GM23338 (cell line): ENCODE results near the gene CRB2. TPM values are rescaled to one million over a fixed set of nuclear protein-coding genes. Genes with fewer than 3 reads are reported as not detected.

ENCODE experiments used
- ATAC-seq: fragments of 200-7000 bp; cut with Tn5 transposase; 3 replicates; pipeline ENCODE4 v1.9.1; 2020
- DNase-seq: peaks from one replicate; pipeline ENCODE4 v3.0.0-alpha.2; 2015; ENCODE audit warnings: low spot score
- H2AFZ ChIP-seq: fragments of 200-600 bp; sonication (generic); 2 replicates; pipeline ENCODE4 v1.8.0; 2016; ENCODE audit warnings: antibody characterized with exemption, mild to moderate bottlenecking, moderate library complexity
- H3F3A ChIP-seq: fragments of 200-600 bp; sonication (generic); replicated peaks from 2 replicates; pipeline ENCODE4 v1.8.0; 2017; ENCODE audit warnings: antibody characterized with exemption, mixed run types, low read depth
- H3K27ac ChIP-seq: fragments of 200-600 bp; sonication (generic); 2 replicates; pipeline ENCODE4 v1.6.1; 2016; ENCODE audit warnings: low read depth
- H3K27me3 ChIP-seq: fragments of 200-600 bp; sonication (generic); 2 replicates; pipeline ENCODE4 v1.8.0; 2016; ENCODE audit warnings: mild to moderate bottlenecking, mixed run types, moderate library complexity; ENCODE audit not compliant: insufficient read depth
- H3K36me3 ChIP-seq: fragments of 200-600 bp; sonication (generic); 2 replicates; pipeline ENCODE4 v1.8.0; 2016; ENCODE audit warnings: mild to moderate bottlenecking; ENCODE audit not compliant: insufficient read depth
- H3K4me1 ChIP-seq: fragments of 200-600 bp; sonication (generic); 2 replicates; pipeline ENCODE4 v1.8.0; 2016; ENCODE audit warnings: mild to moderate bottlenecking, moderate library complexity; ENCODE audit not compliant: insufficient read depth
- H3K4me2 ChIP-seq: fragments of 200-600 bp; sonication (generic); 2 replicates; pipeline ENCODE4 v1.7.1; 2017; ENCODE audit warnings: mixed run types
- H3K4me3 ChIP-seq: fragments of 200-600 bp; sonication (generic); 2 replicates; pipeline ENCODE4 v1.6.1; 2016; ENCODE audit warnings: mixed run types
- H3K79me2 ChIP-seq: fragments of 200-600 bp; sonication (generic); replicated peaks from 2 replicates; pipeline ENCODE4 v1.8.0; 2017; ENCODE audit warnings: mild to moderate bottlenecking; ENCODE audit not compliant: insufficient read depth
- H3K9me2 ChIP-seq: fragments of 200-600 bp; sonication (generic); 2 replicates; pipeline ENCODE4 v1.8.0; 2017; ENCODE audit not compliant: insufficient read depth
- H4K20me1 ChIP-seq: fragments of 200-600 bp; sonication (generic); replicated peaks from 2 replicates; pipeline ENCODE4 v1.8.0; 2017; ENCODE audit warnings: mild to moderate bottlenecking; ENCODE audit not compliant: insufficient read depth
- H3K27ac Mint-ChIP-seq: 2 replicates; pipeline ENCODE4 v1.8.0; 2020; ENCODE audit warnings: inconsistent platforms, mild to moderate bottlenecking, moderate library complexity, mixed read lengths
- H3K27me3 Mint-ChIP-seq: 3 replicates; pipeline ENCODE4 v1.8.0; 2022; ENCODE audit warnings: low read depth, mild to moderate bottlenecking, moderate library complexity, mixed read lengths, inconsistent platforms; ENCODE audit not compliant: insufficient read depth, poor library complexity
- H3K36me3 Mint-ChIP-seq: 3 replicates; pipeline ENCODE4 v1.8.0; 2021; ENCODE audit warnings: low read depth, mild to moderate bottlenecking, inconsistent platforms, moderate library complexity, mixed read lengths
- H3K4me1 Mint-ChIP-seq: 3 replicates; pipeline ENCODE4 v1.8.0; 2020; ENCODE audit warnings: mild to moderate bottlenecking, inconsistent platforms, mixed read lengths
- H3K4me3 Mint-ChIP-seq: 3 replicates; pipeline ENCODE4 v1.8.0; 2021; ENCODE audit warnings: moderate library complexity, mild to moderate bottlenecking, inconsistent platforms, mixed read lengths
- H3K9me3 Mint-ChIP-seq: 3 replicates; pipeline ENCODE4 v1.8.0; 2020; ENCODE audit warnings: moderate library complexity, mild to moderate bottlenecking, inconsistent platforms, mixed read lengths
- CREB1 ChIP-seq: fragments of 250-450 bp; sonication (Bioruptor Pico); IDR thresholded peaks from 2 replicates; pipeline ENCODE4 v1.5.0; 2020; ENCODE audit warnings: low read depth, mild to moderate bottlenecking, moderate library complexity
- EZH2 ChIP-seq: fragments of 200-600 bp; sonication (generic); IDR thresholded peaks from one replicate; pipeline ENCODE4 v1.8.0; 2017; ENCODE audit warnings: antibody characterized with exemption, mild to moderate bottlenecking, low read depth; ENCODE audit not compliant: unreplicated experiment
- EZH2phosphoT487 ChIP-seq: fragments of 200-600 bp; sonication (generic); IDR thresholded peaks from one replicate; pipeline ENCODE4 v1.8.1; 2018; ENCODE audit warnings: antibody characterized with exemption; ENCODE audit not compliant: unreplicated experiment
- JUNB ChIP-seq: IDR thresholded peaks from one replicate; pipeline ENCODE4 v1.6.1; 2016; ENCODE audit warnings: antibody characterized with exemption; ENCODE audit not compliant: unreplicated experiment
- NANOG ChIP-seq: IDR thresholded peaks from 2 replicates; pipeline ENCODE4 v1.6.1; 2016; ENCODE audit warnings: antibody characterized with exemption, borderline replicate concordance
- POLR2AphosphoS5 ChIP-seq: IDR thresholded peaks from 2 replicates; pipeline ENCODE4 v1.6.1; 2016; ENCODE audit warnings: antibody characterized with exemption, low read depth
- STAT1 ChIP-seq: IDR thresholded peaks from one replicate; pipeline ENCODE4 v1.6.1; 2016; ENCODE audit warnings: antibody characterized with exemption; ENCODE audit not compliant: unreplicated experiment
- ZNF114 ChIP-seq: fragments of 250-450 bp; sonication (Bioruptor Pico); IDR thresholded peaks from 2 replicates; pipeline ENCODE4 v1.5.0; 2020; ENCODE audit warnings: mild to moderate bottlenecking, moderate library complexity
- ZNF331 ChIP-seq: fragments of 250-450 bp; sonication (Bioruptor Pico); IDR thresholded peaks from 2 replicates; pipeline ENCODE4 v1.5.0; 2020; ENCODE audit warnings: low read depth, mild to moderate bottlenecking, moderate library complexity
- polyA plus RNA-seq: library from polyadenylated mRNA; unstranded; fragments of >200 nt; fragmentation: Nextera tagmentation; extraction: Ambion mirVana; gene quantifications from 2 replicates; pipeline ENCODE4 v1.2.1, GENCODE V29; 2016
- total RNA-seq: library from RNA; depleted of rRNA; stranded (reverse); fragments of >200 nt; shearing (Covaris generic); gene quantifications from 2 replicates; pipeline ENCODE4 v1.2.3, GENCODE V29; 2014
- TF ChIP-seq, protein P1 (sequence below), 2 experiments: fragments of 200-600 bp in 1 of 2; sonication (generic) in 1 of 2; conservative IDR thresholded peaks; 2 replicates each; pipeline versions ENCODE4 v1.5.1 to v1.6.1; 2016 to 2017; ENCODE audit warnings: antibody characterized with exemption in 2 of 2, low read depth in 2 of 2, mild to moderate bottlenecking in 2 of 2, moderate library complexity in 1 of 2
- TF ChIP-seq, protein P2 (sequence below): fragments of 250-450 bp; sonication (Bioruptor Pico); IDR thresholded peaks from 2 replicates; pipeline ENCODE4 v1.5.0; 2020; ENCODE audit warnings: mild to moderate bottlenecking, moderate library complexity
- TF ChIP-seq, protein P3 (sequence below): IDR thresholded peaks from one replicate; pipeline ENCODE4 v1.6.1; 2018; ENCODE audit warnings: antibody characterized with exemption; ENCODE audit not compliant: unreplicated experiment
- TF ChIP-seq, protein P4 (sequence below): IDR thresholded peaks from 2 replicates; pipeline ENCODE4 v1.6.1; 2016; ENCODE audit warnings: antibody characterized with exemption

Gene CRB2
- total and polyA plus RNA-seq, 2 experiments from 2014 or later: 0.34 to 10.2 TPM

DNA sequence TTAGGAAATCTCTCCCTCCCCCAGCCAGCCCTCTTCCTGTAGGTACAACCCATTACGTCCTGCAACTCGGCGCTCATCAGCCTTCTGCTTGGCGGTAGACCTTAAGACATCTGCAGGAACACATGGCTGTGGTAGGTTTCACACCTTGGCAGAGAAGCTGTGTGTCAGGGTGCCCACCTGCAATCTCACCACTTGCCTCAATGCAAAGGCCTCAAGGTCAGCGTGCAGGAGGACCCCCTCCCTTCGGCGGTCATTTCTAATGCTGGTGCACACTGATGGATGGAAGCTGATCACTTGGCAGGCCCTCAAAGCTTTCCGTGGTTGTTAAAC lies 67.3 kb downstream of the CRB2 start:
- no peak overlapping the region for H3K27ac Mint-ChIP-seq

More for the DNA sequence above, 67.3 kb downstream of the CRB2 start:
- Mint-ChIP-seq H3K9me3 (no peaks in the 10 kb centered on the region), H3K4me1 (peaks cover 50% of the 10 kb centered on the region), H3K27me3 (peaks cover 14% of the 10 kb centered on the region), H3K36me3 (no peaks in the 10 kb centered on the region), H3K4me3 (no peak overlapping the region)
- no peaks in the 10 kb centered on the region for H3K36me3 ChIP-seq
- no peaks in the 10 kb centered on the region for H4K20me1 ChIP-seq
- 0 out of 2 replicates have a peak, but pooled peaks cover 3% of the 10 kb centered on the region for H3F3A ChIP-seq
- peaks cover 28% of the 10 kb centered on the region for H3K4me1 ChIP-seq
- H3K27ac ChIP-seq: no peak overlapping the region
- H3K27me3 ChIP-seq: no peaks in the 10 kb centered on the region
- no peak overlapping the region for H2AFZ ChIP-seq
- H3K9me2 ChIP-seq: no peaks in the 10 kb centered on the region
- TF ChIP-seq NANOG (no peak), POLR2AphosphoS5 (no peak), ZNF331 (CRISPR knock-in tag) (no peak), JUNB (no peak), CREB1 (CRISPR knock-in tag) (no peak), EZH2phosphoT487 (no peak), STAT1 (no peak), EZH2 (no peak), ZNF114 (CRISPR knock-in tag) (no peak)
- TF ChIP-seq, protein P1, sequence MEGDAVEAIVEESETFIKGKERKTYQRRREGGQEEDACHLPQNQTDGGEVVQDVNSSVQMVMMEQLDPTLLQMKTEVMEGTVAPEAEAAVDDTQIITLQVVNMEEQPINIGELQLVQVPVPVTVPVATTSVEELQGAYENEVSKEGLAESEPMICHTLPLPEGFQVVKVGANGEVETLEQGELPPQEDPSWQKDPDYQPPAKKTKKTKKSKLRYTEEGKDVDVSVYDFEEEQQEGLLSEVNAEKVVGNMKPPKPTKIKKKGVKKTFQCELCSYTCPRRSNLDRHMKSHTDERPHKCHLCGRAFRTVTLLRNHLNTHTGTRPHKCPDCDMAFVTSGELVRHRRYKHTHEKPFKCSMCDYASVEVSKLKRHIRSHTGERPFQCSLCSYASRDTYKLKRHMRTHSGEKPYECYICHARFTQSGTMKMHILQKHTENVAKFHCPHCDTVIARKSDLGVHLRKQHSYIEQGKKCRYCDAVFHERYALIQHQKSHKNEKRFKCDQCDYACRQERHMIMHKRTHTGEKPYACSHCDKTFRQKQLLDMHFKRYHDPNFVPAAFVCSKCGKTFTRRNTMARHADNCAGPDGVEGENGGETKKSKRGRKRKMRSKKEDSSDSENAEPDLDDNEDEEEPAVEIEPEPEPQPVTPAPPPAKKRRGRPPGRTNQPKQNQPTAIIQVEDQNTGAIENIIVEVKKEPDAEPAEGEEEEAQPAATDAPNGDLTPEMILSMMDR (conservative IDR thresholded peaks at IDR 0.05; ENCODE audit: low read depth in 2 of 2): no peak
- TF ChIP-seq, protein P2, sequence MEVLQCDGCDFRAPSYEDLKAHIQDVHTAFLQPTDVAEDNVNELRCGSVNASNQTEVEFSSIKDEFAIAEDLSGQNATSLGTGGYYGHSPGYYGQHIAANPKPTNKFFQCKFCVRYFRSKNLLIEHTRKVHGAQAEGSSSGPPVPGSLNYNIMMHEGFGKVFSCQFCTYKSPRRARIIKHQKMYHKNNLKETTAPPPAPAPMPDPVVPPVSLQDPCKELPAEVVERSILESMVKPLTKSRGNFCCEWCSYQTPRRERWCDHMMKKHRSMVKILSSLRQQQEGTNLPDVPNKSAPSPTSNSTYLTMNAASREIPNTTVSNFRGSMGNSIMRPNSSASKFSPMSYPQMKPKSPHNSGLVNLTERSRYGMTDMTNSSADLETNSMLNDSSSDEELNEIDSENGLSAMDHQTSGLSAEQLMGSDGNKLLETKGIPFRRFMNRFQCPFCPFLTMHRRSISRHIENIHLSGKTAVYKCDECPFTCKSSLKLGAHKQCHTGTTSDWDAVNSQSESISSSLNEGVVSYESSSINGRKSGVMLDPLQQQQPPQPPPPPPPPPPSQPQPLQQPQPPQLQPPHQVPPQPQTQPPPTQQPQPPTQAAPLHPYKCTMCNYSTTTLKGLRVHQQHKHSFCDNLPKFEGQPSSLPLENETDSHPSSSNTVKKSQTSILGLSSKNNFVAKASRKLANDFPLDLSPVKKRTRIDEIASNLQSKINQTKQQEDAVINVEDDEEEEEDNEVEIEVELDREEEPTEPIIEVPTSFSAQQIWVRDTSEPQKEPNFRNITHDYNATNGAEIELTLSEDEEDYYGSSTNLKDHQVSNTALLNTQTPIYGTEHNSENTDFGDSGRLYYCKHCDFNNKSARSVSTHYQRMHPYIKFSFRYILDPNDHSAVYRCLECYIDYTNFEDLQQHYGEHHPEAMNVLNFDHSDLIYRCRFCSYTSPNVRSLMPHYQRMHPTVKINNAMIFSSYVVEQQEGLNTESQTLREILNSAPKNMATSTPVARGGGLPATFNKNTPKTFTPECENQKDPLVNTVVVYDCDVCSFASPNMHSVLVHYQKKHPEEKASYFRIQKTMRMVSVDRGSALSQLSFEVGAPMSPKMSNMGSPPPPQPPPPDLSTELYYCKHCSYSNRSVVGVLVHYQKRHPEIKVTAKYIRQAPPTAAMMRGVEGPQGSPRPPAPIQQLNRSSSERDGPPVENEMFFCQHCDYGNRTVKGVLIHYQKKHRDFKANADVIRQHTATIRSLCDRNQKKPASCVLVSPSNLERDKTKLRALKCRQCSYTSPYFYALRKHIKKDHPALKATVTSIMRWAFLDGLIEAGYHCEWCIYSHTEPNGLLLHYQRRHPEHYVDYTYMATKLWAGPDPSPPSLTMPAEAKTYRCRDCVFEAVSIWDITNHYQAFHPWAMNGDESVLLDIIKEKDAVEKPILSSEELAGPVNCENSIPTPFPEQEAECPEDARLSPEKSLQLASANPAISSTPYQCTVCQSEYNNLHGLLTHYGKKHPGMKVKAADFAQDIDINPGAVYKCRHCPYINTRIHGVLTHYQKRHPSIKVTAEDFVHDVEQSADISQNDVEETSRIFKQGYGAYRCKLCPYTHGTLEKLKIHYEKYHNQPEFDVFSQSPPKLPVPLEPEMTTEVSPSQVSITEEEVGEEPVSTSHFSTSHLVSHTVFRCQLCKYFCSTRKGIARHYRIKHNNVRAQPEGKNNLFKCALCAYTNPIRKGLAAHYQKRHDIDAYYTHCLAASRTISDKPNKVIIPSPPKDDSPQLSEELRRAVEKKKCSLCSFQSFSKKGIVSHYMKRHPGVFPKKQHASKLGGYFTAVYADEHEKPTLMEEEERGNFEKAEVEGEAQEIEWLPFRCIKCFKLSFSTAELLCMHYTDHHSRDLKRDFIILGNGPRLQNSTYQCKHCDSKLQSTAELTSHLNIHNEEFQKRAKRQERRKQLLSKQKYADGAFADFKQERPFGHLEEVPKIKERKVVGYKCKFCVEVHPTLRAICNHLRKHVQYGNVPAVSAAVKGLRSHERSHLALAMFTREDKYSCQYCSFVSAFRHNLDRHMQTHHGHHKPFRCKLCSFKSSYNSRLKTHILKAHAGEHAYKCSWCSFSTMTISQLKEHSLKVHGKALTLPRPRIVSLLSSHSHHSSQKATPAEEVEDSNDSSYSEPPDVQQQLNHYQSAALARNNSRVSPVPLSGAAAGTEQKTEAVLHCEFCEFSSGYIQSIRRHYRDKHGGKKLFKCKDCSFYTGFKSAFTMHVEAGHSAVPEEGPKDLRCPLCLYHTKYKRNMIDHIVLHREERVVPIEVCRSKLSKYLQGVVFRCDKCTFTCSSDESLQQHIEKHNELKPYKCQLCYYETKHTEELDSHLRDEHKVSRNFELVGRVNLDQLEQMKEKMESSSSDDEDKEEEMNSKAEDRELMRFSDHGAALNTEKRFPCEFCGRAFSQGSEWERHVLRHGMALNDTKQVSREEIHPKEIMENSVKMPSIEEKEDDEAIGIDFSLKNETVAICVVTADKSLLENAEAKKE (CRISPR knock-in tag): no peak
- TF ChIP-seq, protein P3, sequence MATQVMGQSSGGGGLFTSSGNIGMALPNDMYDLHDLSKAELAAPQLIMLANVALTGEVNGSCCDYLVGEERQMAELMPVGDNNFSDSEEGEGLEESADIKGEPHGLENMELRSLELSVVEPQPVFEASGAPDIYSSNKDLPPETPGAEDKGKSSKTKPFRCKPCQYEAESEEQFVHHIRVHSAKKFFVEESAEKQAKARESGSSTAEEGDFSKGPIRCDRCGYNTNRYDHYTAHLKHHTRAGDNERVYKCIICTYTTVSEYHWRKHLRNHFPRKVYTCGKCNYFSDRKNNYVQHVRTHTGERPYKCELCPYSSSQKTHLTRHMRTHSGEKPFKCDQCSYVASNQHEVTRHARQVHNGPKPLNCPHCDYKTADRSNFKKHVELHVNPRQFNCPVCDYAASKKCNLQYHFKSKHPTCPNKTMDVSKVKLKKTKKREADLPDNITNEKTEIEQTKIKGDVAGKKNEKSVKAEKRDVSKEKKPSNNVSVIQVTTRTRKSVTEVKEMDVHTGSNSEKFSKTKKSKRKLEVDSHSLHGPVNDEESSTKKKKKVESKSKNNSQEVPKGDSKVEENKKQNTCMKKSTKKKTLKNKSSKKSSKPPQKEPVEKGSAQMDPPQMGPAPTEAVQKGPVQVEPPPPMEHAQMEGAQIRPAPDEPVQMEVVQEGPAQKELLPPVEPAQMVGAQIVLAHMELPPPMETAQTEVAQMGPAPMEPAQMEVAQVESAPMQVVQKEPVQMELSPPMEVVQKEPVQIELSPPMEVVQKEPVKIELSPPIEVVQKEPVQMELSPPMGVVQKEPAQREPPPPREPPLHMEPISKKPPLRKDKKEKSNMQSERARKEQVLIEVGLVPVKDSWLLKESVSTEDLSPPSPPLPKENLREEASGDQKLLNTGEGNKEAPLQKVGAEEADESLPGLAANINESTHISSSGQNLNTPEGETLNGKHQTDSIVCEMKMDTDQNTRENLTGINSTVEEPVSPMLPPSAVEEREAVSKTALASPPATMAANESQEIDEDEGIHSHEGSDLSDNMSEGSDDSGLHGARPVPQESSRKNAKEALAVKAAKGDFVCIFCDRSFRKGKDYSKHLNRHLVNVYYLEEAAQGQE: no peak
- TF ChIP-seq, protein P4, sequence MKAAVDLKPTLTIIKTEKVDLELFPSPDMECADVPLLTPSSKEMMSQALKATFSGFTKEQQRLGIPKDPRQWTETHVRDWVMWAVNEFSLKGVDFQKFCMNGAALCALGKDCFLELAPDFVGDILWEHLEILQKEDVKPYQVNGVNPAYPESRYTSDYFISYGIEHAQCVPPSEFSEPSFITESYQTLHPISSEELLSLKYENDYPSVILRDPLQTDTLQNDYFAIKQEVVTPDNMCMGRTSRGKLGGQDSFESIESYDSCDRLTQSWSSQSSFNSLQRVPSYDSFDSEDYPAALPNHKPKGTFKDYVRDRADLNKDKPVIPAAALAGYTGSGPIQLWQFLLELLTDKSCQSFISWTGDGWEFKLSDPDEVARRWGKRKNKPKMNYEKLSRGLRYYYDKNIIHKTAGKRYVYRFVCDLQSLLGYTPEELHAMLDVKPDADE: no peak
- no peak for DNase-seq
- H3K4me3 ChIP-seq: no peak overlapping the region
- ATAC-seq: peak; percentile 19; the same call in 1 of the 3 replicates
- H3K4me2 ChIP-seq: 0 out of 2 replicates have a peak overlapping the region, but pooled peaks have one; percentile 46
- H3K79me2 ChIP-seq: no peaks in the 10 kb centered on the region
